Measurements from ENCODE around the gene CMTM8.

Gene CMTM8

GRCh38 chr3:32410367-32411246 is 172.1 kb downstream of the CMTM8 start:
- no peak for DNase-seq (ENCODE audit: low read depth in 3 of 3)

GRCh38 chr3:32411442-32411841 is 173.0 kb downstream of the CMTM8 start:
- DNase-seq (ENCODE audit: low read depth in 3 of 3): no peak

GRCh38 chr3:32412887-32413286 is 174.4 kb downstream of the CMTM8 start:
- no peak for DNase-seq (ENCODE audit: low read depth in 3 of 3)

DNA sequence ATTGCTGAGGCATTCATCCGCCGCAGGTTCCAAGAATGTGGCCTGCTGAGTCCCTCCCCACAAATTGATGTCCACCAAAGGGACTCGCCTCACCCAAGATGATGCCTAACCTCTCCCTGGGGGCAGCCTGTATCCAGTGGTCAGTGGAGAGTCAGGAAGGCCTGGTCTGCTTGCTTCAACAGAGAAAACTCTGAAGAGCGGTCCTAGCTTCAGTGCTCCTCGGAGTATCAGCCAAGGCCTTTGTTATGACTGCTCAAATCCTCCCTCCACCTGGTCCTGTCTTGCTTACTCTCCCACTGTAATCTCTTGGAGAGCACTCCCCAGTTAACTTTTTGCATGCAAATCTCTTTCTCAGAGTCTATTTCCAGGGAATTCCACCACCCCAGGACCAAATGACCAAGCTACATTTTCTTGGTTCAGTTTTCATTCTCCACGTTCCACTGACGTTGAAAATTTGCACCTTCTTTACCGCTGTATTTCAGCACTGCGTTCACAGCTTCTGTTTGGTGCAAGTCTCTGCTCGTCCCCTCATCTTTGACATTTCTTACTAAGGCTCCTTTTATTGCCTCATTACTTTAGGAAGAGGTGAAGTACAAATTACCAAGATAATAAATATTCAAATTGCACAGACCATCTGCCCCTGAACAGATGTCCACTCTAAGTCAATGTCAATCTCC is 175.5 kb downstream of the CMTM8 start:
- DNase-seq (ENCODE audit: low read depth in 3 of 3): no peak

- DNase-seq (ENCODE audit: low read depth in 3 of 3): no peak
Observed at GRCh38 chr3:32414522-32415202, 176.2 kb downstream of the CMTM8 start.

DNA sequence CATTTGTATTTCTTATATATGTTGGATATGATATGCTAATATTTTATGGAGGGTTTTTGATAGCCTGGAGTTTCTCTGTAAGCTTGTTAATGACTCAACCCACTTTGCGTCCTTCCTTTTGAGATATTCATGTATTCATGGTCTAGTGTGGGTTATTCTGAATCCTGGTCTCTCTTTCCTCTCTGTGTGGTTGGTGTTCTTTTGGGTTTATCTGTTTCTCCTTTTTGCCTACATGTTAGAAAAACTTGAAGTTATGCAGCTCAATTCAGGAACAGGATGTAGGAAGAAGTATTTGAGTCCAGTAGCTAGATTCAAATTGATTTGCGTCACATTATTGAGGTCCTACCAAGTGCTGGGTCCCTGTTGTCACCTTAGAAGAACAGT is 181.3 kb downstream of the CMTM8 start:
- DNase-seq (ENCODE audit: low read depth in 3 of 3): no peak
